GM18873 (cell line): ENCODE results near the gene SAXO1.
"Not testable (repeated sequence)": the region's sequence is repeated elsewhere in the genome, so short reads cannot be mapped to it uniquely, and the experiment has no call there.

Source experiments
- ATAC-seq: cut with Tn5 transposase; IDR thresholded peaks from one replicate; pipeline ENCODE4 v1.9.1; 2021; ENCODE audit warnings: mild to moderate bottlenecking, moderate library complexity, moderate number of reproducible peaks; ENCODE audit not compliant: unreplicated experiment, low FRiP score

SAXO1 gene, protein sequence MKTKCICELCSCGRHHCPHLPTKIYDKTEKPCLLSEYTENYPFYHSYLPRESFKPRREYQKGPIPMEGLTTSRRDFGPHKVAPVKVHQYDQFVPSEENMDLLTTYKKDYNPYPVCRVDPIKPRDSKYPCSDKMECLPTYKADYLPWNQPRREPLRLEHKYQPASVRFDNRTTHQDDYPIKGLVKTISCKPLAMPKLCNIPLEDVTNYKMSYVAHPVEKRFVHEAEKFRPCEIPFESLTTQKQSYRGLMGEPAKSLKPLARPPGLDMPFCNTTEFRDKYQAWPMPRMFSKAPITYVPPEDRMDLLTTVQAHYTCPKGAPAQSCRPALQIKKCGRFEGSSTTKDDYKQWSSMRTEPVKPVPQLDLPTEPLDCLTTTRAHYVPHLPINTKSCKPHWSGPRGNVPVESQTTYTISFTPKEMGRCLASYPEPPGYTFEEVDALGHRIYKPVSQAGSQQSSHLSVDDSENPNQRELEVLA

GRCh38 chr9:19033015-19033414, at the start of gene SAXO1:
Gene SAXO1 (minus strand): TSS chr9:19033209. CDS start chr9:19032908, 301 bp downstream.
- ATAC-seq = no peak

DNA sequence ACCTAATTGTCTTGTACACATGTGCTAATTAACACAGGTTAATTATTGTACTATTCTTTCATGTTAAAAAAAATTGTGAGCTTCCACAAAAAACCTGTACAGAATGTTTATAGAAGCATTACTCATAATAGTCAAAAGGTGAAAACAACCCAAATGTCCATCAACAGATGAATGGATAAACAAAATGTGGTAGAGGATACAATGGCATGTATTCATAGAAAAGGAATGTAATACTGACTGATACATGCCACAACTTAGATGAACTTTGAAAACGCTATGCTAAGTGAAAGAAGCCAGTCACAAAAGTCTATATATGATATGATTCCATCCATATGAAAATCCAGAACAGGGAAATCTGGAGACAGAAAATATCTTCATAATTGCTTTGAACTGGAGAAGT, 41.8 kb upstream of the SAXO1 start:
- no peak for ATAC-seq

DNA sequence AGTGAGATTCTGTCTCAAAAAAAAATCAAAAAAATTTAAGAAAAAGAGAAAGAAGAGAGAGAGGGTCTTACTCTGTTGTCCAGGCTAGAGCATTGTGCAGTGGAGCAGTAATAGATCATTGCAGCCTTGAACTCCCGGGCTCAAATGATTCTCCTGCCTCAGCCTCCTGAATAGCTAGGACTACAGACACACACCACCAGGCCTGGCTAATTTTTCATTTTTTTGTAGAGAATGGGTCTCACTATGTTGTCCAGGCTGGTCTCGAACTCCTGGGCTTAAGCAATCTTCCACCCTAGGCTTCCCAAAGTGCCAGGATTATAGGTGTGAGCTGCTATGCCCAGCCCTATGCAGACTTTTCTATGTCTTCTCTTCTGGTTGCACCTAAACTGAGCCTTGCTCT, 41.2 kb upstream of the SAXO1 start:
- ATAC-seq = no peak

GRCh38 chr9:19057033-19057432, 24.0 kb upstream of the SAXO1 start:
- no peak for ATAC-seq

- no peak for ATAC-seq
Observed at GRCh38 chr9:19050637-19051591, 17.9 kb upstream of the SAXO1 start.

DNA sequence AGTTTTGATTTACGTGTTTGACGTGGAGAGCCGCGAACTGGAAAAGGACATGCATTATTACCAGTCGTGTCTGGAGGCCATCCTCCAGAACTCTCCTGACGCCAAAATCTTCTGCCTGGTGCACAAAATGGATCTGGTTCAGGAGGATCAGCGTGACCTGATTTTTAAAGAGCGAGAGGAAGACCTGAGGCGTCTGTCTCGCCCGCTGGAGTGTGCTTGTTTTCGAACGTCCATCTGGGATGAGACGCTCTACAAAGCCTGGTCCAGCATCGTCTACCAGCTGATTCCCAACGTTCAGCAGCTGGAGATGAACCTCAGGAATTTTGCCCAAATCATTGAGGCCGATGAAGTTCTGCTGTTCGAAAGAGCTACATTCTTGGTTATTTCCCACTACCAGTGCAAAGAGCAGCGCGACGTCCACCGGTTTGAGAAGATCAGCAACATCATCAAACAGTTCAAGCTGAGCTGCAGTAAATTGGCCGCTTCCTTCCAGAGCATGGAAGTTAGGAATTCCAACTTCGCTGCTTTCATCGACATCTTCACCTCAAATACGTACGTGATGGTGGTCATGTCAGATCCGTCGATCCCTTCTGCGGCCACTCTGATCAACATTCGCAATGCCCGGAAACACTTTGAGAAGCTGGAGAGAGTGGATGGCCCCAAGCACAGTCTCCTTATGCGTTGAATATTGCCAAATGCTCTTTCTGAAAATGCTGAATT, 17.1 kb upstream of the SAXO1 start:
- ATAC-seq = no peak

GRCh38 chr9:19048966-19049916, 16.2 kb upstream of the SAXO1 start, which contains the start of gene RRAGA:
Gene RRAGA (plus strand): TSS chr9:19049427. CDS start chr9:19049660, 233 bp downstream.
- peak; percentile 93 for ATAC-seq

DNA sequence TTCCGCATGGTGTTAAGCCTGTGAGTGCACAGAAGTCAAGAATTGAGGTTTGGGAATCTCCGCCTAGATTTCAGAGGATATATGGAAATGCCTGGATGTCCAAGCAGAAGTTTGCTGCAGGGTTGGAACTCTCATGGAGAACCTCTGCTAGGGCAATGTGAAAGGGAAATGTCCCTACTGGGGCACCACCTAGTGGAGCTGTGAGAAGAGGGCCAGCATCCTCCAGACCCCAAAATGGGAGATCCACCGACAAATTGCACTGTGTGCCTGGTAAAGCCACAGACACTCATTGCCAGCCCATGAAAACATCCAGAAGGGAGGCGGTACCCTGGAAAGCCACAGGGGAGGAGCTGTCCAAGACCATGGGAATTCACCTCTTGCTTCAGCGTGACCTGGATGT, 3.6 kb upstream of the SAXO1 start:
- ATAC-seq = no peak

GRCh38 chr9:19032406-19032805, 603 bp downstream of the SAXO1 start:
- ATAC-seq = no peak

DNA sequence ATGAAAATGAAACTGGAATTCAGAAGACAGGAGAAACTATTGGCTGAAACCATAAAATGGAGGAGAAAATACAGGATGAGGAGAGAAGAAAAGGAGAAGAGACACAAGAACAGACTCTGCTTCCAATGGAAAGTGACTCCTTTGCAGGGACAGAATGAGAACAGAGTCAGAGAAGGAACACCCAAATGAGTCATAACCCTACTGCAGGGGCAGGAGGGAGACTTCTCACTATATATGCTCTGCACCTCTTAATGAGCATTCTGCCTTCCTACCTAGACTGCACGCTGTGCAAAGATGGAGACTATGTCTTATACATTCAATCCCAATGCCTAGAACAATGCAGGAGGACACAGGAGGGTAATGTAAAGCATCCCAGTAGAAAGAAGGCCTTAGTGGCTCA, 2.1 kb downstream of the SAXO1 start:
- ATAC-seq = peak; percentile 69

GRCh38 chr9:19028835-19029451, 4.1 kb downstream of the SAXO1 start:
- ATAC-seq = no peak

DNA sequence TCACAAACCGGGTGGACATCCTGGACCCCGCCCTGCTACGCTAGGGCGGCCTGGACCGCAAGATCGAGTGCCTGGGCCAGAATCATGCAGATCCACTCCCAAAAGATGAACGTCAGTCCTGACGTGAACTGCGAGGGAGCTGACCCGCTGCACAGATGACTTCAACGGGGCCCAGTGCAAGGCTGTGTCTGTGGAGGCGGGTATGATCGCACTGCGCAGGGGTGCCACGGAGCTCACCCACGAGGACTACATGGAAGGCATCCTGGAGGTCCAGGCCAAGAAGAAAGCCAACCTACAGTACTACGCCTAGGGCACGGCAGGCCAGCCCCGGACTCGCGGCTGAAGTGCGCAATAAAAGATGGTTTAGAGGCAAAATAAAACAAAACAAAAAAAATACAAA, 5.2 kb downstream of the SAXO1 start:
- ATAC-seq = no peak

- ATAC-seq = no peak
Observed at GRCh38 chr9:19026375-19026774, 6.6 kb downstream of the SAXO1 start.

- ATAC-seq = no peak
Observed at GRCh38 chr9:19023078-19023477, 9.9 kb downstream of the SAXO1 start.

DNA sequence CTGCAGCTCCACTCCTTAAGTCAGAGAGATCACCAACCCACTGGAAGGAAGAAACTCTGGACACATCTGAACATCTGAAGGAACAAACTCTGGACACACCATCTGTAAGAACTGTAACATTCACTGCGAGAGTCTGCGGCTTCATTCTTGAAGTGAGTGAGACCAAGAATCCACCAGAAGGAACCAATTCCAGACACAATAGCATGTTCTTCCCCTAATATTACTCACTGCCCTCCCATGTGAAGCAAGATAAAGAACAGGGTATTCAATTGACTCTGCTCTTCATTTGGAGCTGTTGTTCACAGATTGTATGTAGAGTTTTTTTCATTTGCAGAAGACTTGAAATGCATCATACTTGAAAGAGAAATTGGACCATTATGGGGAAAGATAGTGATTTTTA, 10.8 kb downstream of the SAXO1 start:
- ATAC-seq = peak; percentile 79

GRCh38 chr9:19021649-19022048, 11.4 kb downstream of the SAXO1 start:
- not testable (repeated sequence) for ATAC-seq

DNA sequence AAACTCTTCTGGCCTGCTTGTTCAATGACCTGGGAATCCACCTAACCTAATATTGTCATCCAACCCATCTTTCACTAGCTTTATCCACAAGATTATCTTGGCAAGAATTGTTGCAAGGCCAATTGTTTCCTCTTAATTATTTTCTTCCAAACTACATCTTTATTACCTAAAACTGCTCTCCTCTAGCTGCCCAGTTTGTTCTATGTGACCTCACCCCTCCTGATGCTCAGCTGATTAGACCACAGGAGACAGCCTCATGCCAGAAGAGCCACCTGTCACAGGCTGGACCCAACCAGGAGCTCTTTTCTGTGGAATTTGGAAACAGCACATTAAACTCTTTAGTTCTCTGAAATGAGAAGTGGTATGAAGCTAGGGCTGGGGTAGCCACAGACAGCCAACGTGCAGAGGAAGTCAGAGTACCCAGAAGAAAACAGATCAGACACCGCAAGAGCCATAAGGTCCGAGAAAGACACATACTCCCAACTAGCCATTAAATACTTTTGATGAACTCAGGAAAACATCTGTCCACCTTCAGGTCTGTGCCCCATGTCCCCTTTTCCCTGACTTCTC, 12.0 kb downstream of the SAXO1 start:
- ATAC-seq = no peak

- ATAC-seq = no peak
Observed at GRCh38 chr9:19018201-19018600, 14.8 kb downstream of the SAXO1 start.
